SK-N-SH (cell line): ENCODE results near the gene ACD. TPM values are rescaled to one million over a fixed set of nuclear protein-coding genes. Genes with fewer than 3 reads are reported as not detected.

Source experiments
- CTCF ChIA-PET: fragments of 300-600, 350-600 bp; formaldehyde crosslinking; extraction: SDS; loops from one replicate; lab custom pipeline; 2021; lab: Yijun Ruan, JAX
- POLR2A ChIA-PET: fragments of 350-600 bp; sonication (Branson Sonifier 250); formaldehyde crosslinking; extraction: SDS; loops from one replicate; lab custom pipeline; 2020; ENCODE audit warnings: antibody characterized with exemption, inconsistent platforms; lab: Yijun Ruan, JAX
- DNase-seq: peaks from one replicate; pipeline ENCODE4 v3.0.0; 2012
- H2AFZ ChIP-seq: fragments of 200-600 bp; sonication (generic); 2 replicates; pipeline ENCODE4 v1.8.1; 2016; ENCODE audit warnings: antibody characterized with exemption, mild to moderate bottlenecking, low read depth
- H3F3A ChIP-seq: fragments of 200-600 bp; sonication (generic); replicated peaks from 2 replicates; pipeline ENCODE3; 2016; ENCODE audit warnings: antibody characterized with exemption, mild to moderate bottlenecking; ENCODE audit not compliant: insufficient read depth
- H3K27ac ChIP-seq, 2 experiments: fragments of 200-500 bp in 1 of 2; fragments of 200-600 bp in 1 of 2; sonication (Bioruptor generic) in 1 of 2; sonication (generic), shearing (Covaris generic) in 1 of 2; 2 replicates each; pipeline versions ENCODE4 v1.5.1 to v1.6.1; 2014 to 2016; ENCODE audit warnings: low read depth in 2 of 2, inconsistent platforms in 1 of 2, low read length in 1 of 2, mild to moderate bottlenecking in 1 of 2, mixed read lengths in 1 of 2
- H3K27me3 ChIP-seq: fragments of 200-600 bp; sonication (generic), shearing (Covaris generic); 2 replicates; pipeline ENCODE4 v1.6.1; 2016; ENCODE audit warnings: mixed run types; ENCODE audit not compliant: insufficient read depth
- H3K36me3 ChIP-seq, 2 experiments: fragments of 200-500 bp in 1 of 2; fragments of 200-600 bp in 1 of 2; sonication (Bioruptor generic) in 1 of 2; sonication (generic) in 1 of 2; replicated peaks in 1 of 2; 2 replicates each; pipeline versions ENCODE3 to v1.5.1; 2014 to 2016; ENCODE audit warnings: low read length in 1 of 2, mild to moderate bottlenecking in 1 of 2; ENCODE audit not compliant: insufficient read depth in 2 of 2, control insufficient read depth in 1 of 2
- H3K4me1 ChIP-seq, 2 experiments: fragments of 200-500 bp in 1 of 2; fragments of 200-600 bp in 1 of 2; sonication (Bioruptor generic) in 1 of 2; sonication (generic), shearing (Covaris generic) in 1 of 2; 2 replicates each; pipeline versions ENCODE4 v1.5.1 to v1.6.1; 2014 to 2016; ENCODE audit warnings: low read depth in 1 of 2, low read length in 1 of 2, mixed run types in 1 of 2; ENCODE audit not compliant: insufficient read depth in 2 of 2, control insufficient read depth in 1 of 2
- H3K4me2 ChIP-seq: fragments of 200-600 bp; sonication (generic), shearing (Covaris generic); 2 replicates; pipeline ENCODE4 v1.6.1; 2017; ENCODE audit warnings: mixed run types
- H3K4me3 ChIP-seq, 2 experiments: fragments of 200-500 bp in 1 of 2; fragments of 200-600 bp in 1 of 2; sonication (Bioruptor generic) in 1 of 2; sonication (generic), shearing (Covaris generic) in 1 of 2; 2 replicates each; pipeline versions ENCODE4 v1.5.1 to v1.8.1; 2014 to 2016; ENCODE audit warnings: low read depth in 2 of 2, inconsistent platforms in 1 of 2, low read length in 1 of 2, mild to moderate bottlenecking in 1 of 2, mixed read lengths in 1 of 2, moderate library complexity in 1 of 2
- H3K79me2 ChIP-seq: fragments of 200-600 bp; sonication (generic); 2 replicates; pipeline ENCODE4 v1.8.1; 2017; ENCODE audit warnings: mild to moderate bottlenecking; ENCODE audit not compliant: insufficient read depth
- H3K9ac ChIP-seq: fragments of 200-600 bp; sonication (generic); 2 replicates; pipeline ENCODE4 v1.6.1; 2017; ENCODE audit warnings: mixed run types
- H3K9me2 ChIP-seq: fragments of 200-600 bp; sonication (generic); 2 replicates; pipeline ENCODE4 v1.6.1; 2017; ENCODE audit warnings: mixed run types
- H3K9me3 ChIP-seq: fragments of 200-600 bp; sonication (generic); 2 replicates; pipeline ENCODE4 v1.6.1; 2017; ENCODE audit warnings: mixed run types, mild to moderate bottlenecking, moderate library complexity
- H4K20me1 ChIP-seq: fragments of 200-600 bp; sonication (generic); 2 replicates; pipeline ENCODE4 v1.6.1; 2017; ENCODE audit warnings: mild to moderate bottlenecking, mixed run types; ENCODE audit not compliant: insufficient read depth
- EP300 ChIP-seq, 2 experiments: IDR thresholded peaks; 2 replicates each; pipeline versions ENCODE4 v1.4.0 to v1.6.1; 2012; ENCODE audit warnings: borderline replicate concordance in 1 of 2, low read depth in 1 of 2, low read length in 1 of 2
- EZH2phosphoT487 ChIP-seq: fragments of 200-600 bp; sonication (generic); IDR thresholded peaks from 2 replicates; pipeline ENCODE4 v1.6.1; 2017; ENCODE audit warnings: low read depth, mixed run types, mild to moderate bottlenecking, antibody characterized with exemption, moderate library complexity, borderline replicate concordance
- FOXJ3 ChIP-seq: sonication (generic); formaldehyde crosslinking; IDR thresholded peaks from 2 replicates; pipeline ENCODE4 v1.5.1; 2020; ENCODE audit warnings: mild to moderate bottlenecking, missing genetic modification reagents
- FOXM1 ChIP-seq: IDR thresholded peaks from 2 replicates; pipeline ENCODE4 v1.4.0; 2012; ENCODE audit warnings: low read depth, mild to moderate bottlenecking
- GABPA ChIP-seq: IDR thresholded peaks from 2 replicates; pipeline ENCODE4 v1.4.0; 2012; ENCODE audit warnings: low read depth, mild to moderate bottlenecking
- JUND ChIP-seq: IDR thresholded peaks from 2 replicates; pipeline ENCODE4 v1.4.0; 2012
- MAX ChIP-seq: IDR thresholded peaks from 2 replicates; pipeline ENCODE4 v1.4.0; 2012; ENCODE audit warnings: low read depth
- NFIC ChIP-seq: IDR thresholded peaks from 2 replicates; pipeline ENCODE4 v1.4.0; 2012; ENCODE audit warnings: borderline replicate concordance
- NRF1 ChIP-seq: IDR thresholded peaks from 2 replicates; pipeline ENCODE4 v1.6.1; 2012; ENCODE audit warnings: low read depth, mild to moderate bottlenecking, low read length
- RCOR1 ChIP-seq: fragments of 150-350 bp; IDR thresholded peaks from 2 replicates; pipeline ENCODE4 v1.6.1; 2017; ENCODE audit warnings: antibody characterized with exemption, low read length
- RFX5 ChIP-seq: IDR thresholded peaks from 2 replicates; pipeline ENCODE4 v1.6.1; 2012; ENCODE audit warnings: mild to moderate bottlenecking, improper control_type of control experiment, low read length
- RXRA ChIP-seq: IDR thresholded peaks from 2 replicates; pipeline ENCODE4 v1.4.0; 2012; ENCODE audit warnings: low read depth, mild to moderate bottlenecking, borderline replicate concordance
- SMC3 ChIP-seq: IDR thresholded peaks from 2 replicates; pipeline ENCODE4 v1.6.1; 2012; ENCODE audit warnings: low read depth, low read length, improper control_type of control experiment
- TAF1 ChIP-seq: IDR thresholded peaks from 2 replicates; pipeline ENCODE4 v1.6.1; 2012; ENCODE audit warnings: low read depth, mild to moderate bottlenecking, low read length, moderate library complexity, borderline replicate concordance
- WGBS: methylation state at CpG from one replicate; pipeline ENCODE4 v1.1.6; 2017; ENCODE audit warnings: low lambda C conversion rate; 5-methylcytosine and 5-hydroxymethylcytosine counted together
- polyA plus RNA-seq, 3 experiments: library from polyadenylated mRNA; depleted of rRNA; stranded (reverse); fragments of >200 nt; gene quantifications; 2 replicates each; pipeline ENCODE4 v1.2.3, GENCODE V29; 2012
- TF ChIP-seq, protein P1 (sequence below): IDR thresholded peaks from 2 replicates; pipeline ENCODE4 v1.4.0; 2012; ENCODE audit warnings: low read depth, borderline replicate concordance
- TF ChIP-seq, protein P2 (sequence below): fragments of 150-350 bp; IDR thresholded peaks from 2 replicates; pipeline ENCODE4 v1.6.1; 2017; ENCODE audit warnings: antibody characterized with exemption, low read length, low read depth, borderline replicate concordance

Gene ACD
- polyA plus RNA-seq, 1 of the 3 experiments (the other 2 are of a cell fraction): 37.8 TPM

- no peak overlapping the region for H2AFZ ChIP-seq
- peaks cover 5% of the 10 kb centered on the region; the same call in 1 of the 2 replicates for H3K9me3 ChIP-seq
- H3F3A ChIP-seq: peaks cover 4% of the 10 kb centered on the region
- H3K27ac ChIP-seq: no peak overlapping the region
- H3K4me2 ChIP-seq: no peak overlapping the region
- no peak for DNase-seq
- H3K4me3 ChIP-seq: no peak overlapping the region
- no peaks in the 10 kb centered on the region for H3K27me3 ChIP-seq
- H4K20me1 ChIP-seq: 0 out of 2 replicates have a peak, but pooled peaks cover 10% of the 10 kb centered on the region
- H3K9ac ChIP-seq: no peak overlapping the region
- TF ChIP-seq FOXM1 (no peak), EP300 (IDR thresholded peaks at IDR 0.05; ENCODE audit: borderline replicate concordance in 1 of 2, low read depth in 1 of 2, low read length in 1 of 2) (no peak)
- peaks cover 74% of the 10 kb centered on the region for H3K79me2 ChIP-seq
- no peaks in the 10 kb centered on the region for H3K9me2 ChIP-seq
- peaks cover 0 to 3% of the 10 kb centered on the region in 2 experiments; a peak in 1 of 4 replicates for H3K4me1 ChIP-seq
- peaks cover 0 to 17% of the 10 kb centered on the region in 2 experiments for H3K36me3 ChIP-seq
- ChIA-PET POLR2A (interaction anchor here (0.7 kb wide), 1 partner anchor 208 kb away, joined by 3 read pairs; no protein-coding TSS in a partner anchor), CTCF (interaction anchor here (0.9 to 1.4 kb wide), 2 partner anchors 32 to 33 kb away, joined by 3 read pairs; no protein-coding TSS in a partner anchor)
- WGBS: 76% methylated on average over 1 of the region's 1 CpG
Observed at GRCh38 chr16:67701420-67701819, 41.4 kb upstream of the ACD start.

GRCh38 chr16:67699265-67699664 is 39.2 kb upstream of the ACD start:
- Histone ChIP-seq H2AFZ (no peak overlapping the region), H3K4me1 (no peaks in the 10 kb centered on the region), H3K4me2 (no peak overlapping the region), H3K9ac (no peak overlapping the region), H3K4me3 (no peak overlapping the region), H3K79me2 (peaks cover 66% of the 10 kb centered on the region), H3K36me3 (peaks cover 0 to 17% of the 10 kb centered on the region in 2 experiments), H3K27me3 (no peaks in the 10 kb centered on the region), H3F3A (peaks cover 4% of the 10 kb centered on the region), H3K27ac (no peak overlapping the region), H3K9me2 (no peaks in the 10 kb centered on the region), H3K9me3 (peaks cover 5% of the 10 kb centered on the region; the same call in 1 of the 2 replicates), H4K20me1 (no peaks in the 10 kb centered on the region)
- no peak for DNase-seq
- ChIA-PET POLR2A (no interaction called here), CTCF (interaction anchor here (1.2 to 2.2 kb wide), 2 partner anchors 26 to 31 kb away, joined by 5 read pairs; no protein-coding TSS in a partner anchor)
- TF ChIP-seq MAX: no peak
- over 99% methylated on average over 7 of the region's 7 CpGs for WGBS

- no peak overlapping the region for H3K4me3 ChIP-seq
- H3K9me2 ChIP-seq: no peaks in the 10 kb centered on the region
- peaks cover 5% of the 10 kb centered on the region; the same call in 1 of the 2 replicates for H3K9me3 ChIP-seq
- H3F3A ChIP-seq: no peaks in the 10 kb centered on the region
- ChIA-PET CTCF (interaction anchor here (0.9 to 1.9 kb wide), 3 partner anchors 25 to 135 kb away, joined by 3 to 7 read pairs (median 3); partner anchors contain the start of gene CTCF), POLR2A (no interaction called here)
- no peaks in the 10 kb centered on the region for H3K4me1 ChIP-seq
- WGBS: 90% methylated on average over 4 of the region's 4 CpGs
- no peak overlapping the region for H2AFZ ChIP-seq
- H3K4me2 ChIP-seq: no peak overlapping the region
- peaks cover 0 to 17% of the 10 kb centered on the region in 2 experiments for H3K36me3 ChIP-seq
- no peaks in the 10 kb centered on the region for H4K20me1 ChIP-seq
- no peak for DNase-seq
- H3K27ac ChIP-seq: no peak overlapping the region
- H3K9ac ChIP-seq: no peak overlapping the region
- no peaks in the 10 kb centered on the region for H3K27me3 ChIP-seq
- H3K79me2 ChIP-seq: peaks cover 56% of the 10 kb centered on the region
- TF ChIP-seq RFX5 (no peak), JUND (no peak), FOXJ3 (CRISPR knock-in tag) (no peak), RXRA (no peak), RCOR1 (no peak), NFIC (no peak), TAF1 (no peak), EZH2phosphoT487 (no peak), EP300 (IDR thresholded peaks at IDR 0.05; ENCODE audit: borderline replicate concordance in 1 of 2, low read depth in 1 of 2, low read length in 1 of 2) (no peak), SMC3 (no peak), GABPA (no peak), NRF1 (no peak)
- TF ChIP-seq, protein P1, sequence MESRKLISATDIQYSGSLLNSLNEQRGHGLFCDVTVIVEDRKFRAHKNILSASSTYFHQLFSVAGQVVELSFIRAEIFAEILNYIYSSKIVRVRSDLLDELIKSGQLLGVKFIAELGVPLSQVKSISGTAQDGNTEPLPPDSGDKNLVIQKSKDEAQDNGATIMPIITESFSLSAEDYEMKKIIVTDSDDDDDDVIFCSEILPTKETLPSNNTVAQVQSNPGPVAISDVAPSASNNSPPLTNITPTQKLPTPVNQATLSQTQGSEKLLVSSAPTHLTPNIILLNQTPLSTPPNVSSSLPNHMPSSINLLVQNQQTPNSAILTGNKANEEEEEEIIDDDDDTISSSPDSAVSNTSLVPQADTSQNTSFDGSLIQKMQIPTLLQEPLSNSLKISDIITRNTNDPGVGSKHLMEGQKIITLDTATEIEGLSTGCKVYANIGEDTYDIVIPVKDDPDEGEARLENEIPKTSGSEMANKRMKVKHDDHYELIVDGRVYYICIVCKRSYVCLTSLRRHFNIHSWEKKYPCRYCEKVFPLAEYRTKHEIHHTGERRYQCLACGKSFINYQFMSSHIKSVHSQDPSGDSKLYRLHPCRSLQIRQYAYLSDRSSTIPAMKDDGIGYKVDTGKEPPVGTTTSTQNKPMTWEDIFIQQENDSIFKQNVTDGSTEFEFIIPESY: no peak
- TF ChIP-seq, protein P2, sequence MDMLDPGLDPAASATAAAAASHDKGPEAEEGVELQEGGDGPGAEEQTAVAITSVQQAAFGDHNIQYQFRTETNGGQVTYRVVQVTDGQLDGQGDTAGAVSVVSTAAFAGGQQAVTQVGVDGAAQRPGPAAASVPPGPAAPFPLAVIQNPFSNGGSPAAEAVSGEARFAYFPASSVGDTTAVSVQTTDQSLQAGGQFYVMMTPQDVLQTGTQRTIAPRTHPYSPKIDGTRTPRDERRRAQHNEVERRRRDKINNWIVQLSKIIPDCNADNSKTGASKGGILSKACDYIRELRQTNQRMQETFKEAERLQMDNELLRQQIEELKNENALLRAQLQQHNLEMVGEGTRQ: no peak
Observed at GRCh38 chr16:67697422-67698185, 37.5 kb upstream of the ACD start.
